ENCODE data around the gene UCP2. TPM values are rescaled to one million over a fixed set of nuclear protein-coding genes. Genes with fewer than 3 reads are reported as not detected.

Gene UCP2
- total and polyA plus RNA-seq, 10 of the 15 experiments (the other 5 are each of a cell fraction or from before 2014, with no cell fraction given), result 32.9 to 248 (median 154) TPM

GRCh38 chr11:74019860-74020259, 37.2 kb upstream of the UCP2 start:
- intact Hi-C loops (cut with micrococcal nuclease; ENCODE audit: unreplicated experiment), result loop anchor here (5.0 kb wide), 1 partner anchor 38 kb away; the partner anchor contains the start of gene UCP2
- peak overlapping the region; percentile 50 for H2AFZ ChIP-seq (ENCODE audit: control insufficient read depth, low read depth, low read length)
- H3K9ac ChIP-seq (ENCODE audit: control insufficient read depth, insufficient read depth, low read length), result no peak overlapping the region; the same call in 1 of the 2 replicates
- in situ Hi-C loops (cut with MboI), result no loop called here
- H3K36me3 ChIP-seq (ENCODE audit: control insufficient read depth in 2 of 2, insufficient read depth in 2 of 2, low read length in 1 of 2), result peaks cover 0 to 1% of the 10 kb centered on the region in 2 experiments; a peak in 3 of 4 replicates
- no TSS peak for BruUV-seq (replicated peaks)
- ChIA-PET POLR2A (interaction anchor here (1.0 to 3.1 kb wide), 5 partner anchors 8 to 40 kb away, joined by 4 to 20 read pairs (median 5); partner anchors contain the start of gene UCP2), CTCF (interaction anchor here (1.3 to 2.1 kb wide), 6 partner anchors 14 to 56 kb away, joined by 4 to 8 read pairs (median 5); no protein-coding TSS in a partner anchor), SMC1A (ENCODE audit: uncharacterized antibody, unreplicated experiment) (interaction anchor here (1.2 to 3.7 kb wide), 8 partner anchors 9 to 430 kb away, joined by 3 to 49 read pairs (median 8); partner anchors contain the start of gene UCP2), RAD21 (ENCODE audit: unreplicated experiment) (interaction anchor here (0.5 to 3.5 kb wide), 9 partner anchors 10 to 129 kb away, joined by 3 to 31 read pairs (median 6); partner anchors contain the start of gene UCP2)
- TF ChIP-seq BCL11A (IDR thresholded peaks at IDR 0.05; ENCODE audit: low read depth, low read length) (0 out of 2 replicates have a peak, but pooled peaks have one; percentile 10), MEF2A (IDR thresholded peaks at IDR 0.05; ENCODE audit: insufficient read depth, low read depth, low read length) (no peak), ZNF687 (IDR thresholded peaks at IDR 0.05) (peak; percentile 54), CBFB (IDR thresholded peaks at IDR 0.05; ENCODE audit: low read depth) (peak; percentile 57; the same call in 1 of the 2 replicates), GABPA (IDR thresholded peaks at IDR 0.05; ENCODE audit: low read depth) (no peak), IRF5 (IDR thresholded peaks at IDR 0.05; ENCODE audit: borderline replicate concordance) (no peak), JUNB (IDR thresholded peaks at IDR 0.05) (peak; percentile 25; the same call in 1 of the 2 replicates), RCOR1 (conservative IDR thresholded peaks at IDR 0.05; ENCODE audit: low read depth, low read length) (no peak), IKZF2 (IDR thresholded peaks at IDR 0.05) (peak in 1 of 2 experiments; percentile 14; a peak in 2 of 4 replicates), IKZF1 (conservative IDR thresholded peaks at IDR 0.05) (no peak), RUNX3 (IDR thresholded peaks at IDR 0.05; ENCODE audit: low read length) (peak; percentile 82), POLR2A (IDR thresholded peaks at IDR 0.05; ENCODE audit: low read depth, low read length) (no peak), MLLT1 (IDR thresholded peaks at IDR 0.05) (no peak), CBX3 (IDR thresholded peaks at IDR 0.05; ENCODE audit: borderline replicate concordance, low read depth) (no peak), SMAD1 (IDR thresholded peaks at IDR 0.05; ENCODE audit: low read depth, partially characterized antibody) (no peak), NR2C1 (IDR thresholded peaks at IDR 0.05) (no peak), DPF2 (IDR thresholded peaks at IDR 0.05) (peak; percentile 41; the same call in 1 of the 2 replicates)
- peak; percentile 66 for FAIRE-seq
- H3K9me3 ChIP-seq (replicated peaks; ENCODE audit: control insufficient read depth, insufficient read depth, low read length), result no peaks in the 10 kb centered on the region
- H3K27me3 ChIP-seq (replicated peaks in 1 of 2; ENCODE audit: control insufficient read depth in 2 of 2, insufficient read depth in 2 of 2, low read length in 1 of 2), result no peaks in the 10 kb centered on the region
- no peaks in the 10 kb centered on the region for H3K79me2 ChIP-seq (ENCODE audit: control insufficient read depth, insufficient read depth, low read length)
- H3K4me3 ChIP-seq, result no peak overlapping the region
- peak overlapping the region; percentile 50 for H3K4me2 ChIP-seq (ENCODE audit: control insufficient read depth, insufficient read depth)
- WGBS (ENCODE audit: insufficient coverage, insufficient replicate concordance, low lambda C conversion rate, missing lambda C conversion rate), result 42% methylated on average over 4 of the region's 4 CpGs
- peaks cover 21% of the 10 kb centered on the region for H3K4me1 ChIP-seq (ENCODE audit: control insufficient read depth, insufficient read depth, low read length)
- no peaks in the 10 kb centered on the region for H4K20me1 ChIP-seq (ENCODE audit: control insufficient read depth, insufficient read depth)
- ATAC-seq, result peak; percentile 75
- H3K27ac ChIP-seq (ENCODE audit: control insufficient read depth, insufficient read depth), result peak overlapping the region; percentile 58
- peak; percentile 20 for DNase-seq (ENCODE audit: low read depth, low spot score)

All from GM12878 (cell line).